Measurements from ENCODE around the gene CABLES1.
"Not testable (repeated sequence)": the region's sequence is repeated elsewhere in the genome, so short reads cannot be mapped to it uniquely, and the experiment has no call there.

CABLES1 gene

GRCh38 chr18:23109163-23109562 lies 26.1 kb upstream of the CABLES1 start:
- not testable (repeated sequence) for DNase-seq (ENCODE audit: low read depth)

GRCh38 chr18:23113576-23113975 lies 21.7 kb upstream of the CABLES1 start:
- no peak for DNase-seq (ENCODE audit: low read depth)

DNA sequence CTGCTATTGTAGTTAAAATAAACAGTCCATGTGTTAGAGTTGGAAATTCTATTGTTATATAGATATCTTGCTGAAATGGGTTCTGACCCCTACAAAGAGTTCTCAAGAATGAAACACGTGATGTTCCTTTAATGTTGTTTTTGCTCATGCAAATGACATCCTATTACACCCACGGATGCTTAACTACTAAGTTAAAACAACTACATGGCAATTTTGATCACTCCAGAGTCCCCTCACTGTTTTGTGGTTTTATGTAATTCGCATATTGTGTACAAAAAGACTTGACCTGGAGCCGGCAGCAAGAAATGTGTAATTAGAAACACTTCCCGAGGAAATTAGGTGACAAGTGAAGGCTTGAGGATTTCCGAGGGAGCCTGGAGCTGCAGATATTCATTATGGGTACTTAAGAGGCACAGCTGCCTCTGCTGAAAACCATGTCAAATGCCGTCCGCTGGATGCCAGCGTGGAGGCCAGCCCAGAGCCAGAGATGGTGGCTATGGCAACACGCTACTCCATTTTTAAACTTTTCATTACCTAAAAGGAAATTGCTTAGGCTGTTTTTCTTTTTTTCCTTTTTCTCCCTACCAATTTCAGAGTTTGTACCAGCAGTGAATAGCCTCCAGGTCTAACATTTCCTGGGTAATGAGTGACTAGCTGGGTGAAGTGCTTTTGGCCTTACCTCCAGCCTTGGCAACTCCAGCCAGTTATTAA lies 21.0 kb upstream of the CABLES1 start:
- no peak for DNase-seq (ENCODE audit: low read depth)

DNA sequence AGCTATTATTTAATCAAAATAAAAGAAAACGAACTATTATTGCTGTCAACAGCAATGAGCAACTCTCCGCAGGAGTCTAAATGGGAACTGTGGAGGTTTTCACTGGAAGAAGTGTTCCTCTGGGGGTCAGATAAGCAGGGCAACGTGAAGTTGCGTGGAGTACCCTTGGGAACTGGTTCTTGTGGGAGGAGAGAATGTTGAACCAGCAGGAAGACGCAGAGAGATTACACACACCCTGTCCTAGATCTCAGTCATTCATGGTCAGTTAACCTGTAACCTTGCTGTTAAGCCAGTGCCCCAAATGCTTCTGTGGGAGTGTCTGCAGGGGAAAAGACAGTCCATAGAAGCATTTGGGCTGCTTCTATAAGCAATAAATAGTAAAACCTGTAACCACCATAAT lies 20.4 kb upstream of the CABLES1 start:
- no peak for DNase-seq (ENCODE audit: low read depth)

DNA sequence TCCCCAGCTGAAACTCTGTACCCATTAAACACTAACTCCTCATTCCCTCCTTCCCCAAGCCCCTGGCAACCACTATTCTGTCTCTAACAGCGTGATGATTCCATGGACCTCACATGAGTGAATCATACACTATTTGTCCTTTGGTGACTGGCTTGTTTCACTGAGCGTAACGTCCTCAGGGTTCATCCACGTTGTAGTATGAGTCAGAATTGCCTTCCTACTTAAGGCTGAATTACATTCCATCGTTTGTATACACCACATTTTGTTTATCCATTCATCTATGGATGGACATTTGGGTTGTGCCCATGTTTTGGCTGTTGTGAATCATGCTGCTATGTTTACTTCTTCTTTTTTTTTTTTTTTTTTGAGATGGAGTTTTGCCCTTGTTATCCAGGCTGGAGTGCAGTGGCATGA lies 19.6 kb upstream of the CABLES1 start:
- DNase-seq (ENCODE audit: low read depth) = no peak

- no peak for DNase-seq (ENCODE audit: low read depth)
These were observed 14.2 kb upstream of the CABLES1 start for GRCh38 chr18:23121133-23121532.

DNA sequence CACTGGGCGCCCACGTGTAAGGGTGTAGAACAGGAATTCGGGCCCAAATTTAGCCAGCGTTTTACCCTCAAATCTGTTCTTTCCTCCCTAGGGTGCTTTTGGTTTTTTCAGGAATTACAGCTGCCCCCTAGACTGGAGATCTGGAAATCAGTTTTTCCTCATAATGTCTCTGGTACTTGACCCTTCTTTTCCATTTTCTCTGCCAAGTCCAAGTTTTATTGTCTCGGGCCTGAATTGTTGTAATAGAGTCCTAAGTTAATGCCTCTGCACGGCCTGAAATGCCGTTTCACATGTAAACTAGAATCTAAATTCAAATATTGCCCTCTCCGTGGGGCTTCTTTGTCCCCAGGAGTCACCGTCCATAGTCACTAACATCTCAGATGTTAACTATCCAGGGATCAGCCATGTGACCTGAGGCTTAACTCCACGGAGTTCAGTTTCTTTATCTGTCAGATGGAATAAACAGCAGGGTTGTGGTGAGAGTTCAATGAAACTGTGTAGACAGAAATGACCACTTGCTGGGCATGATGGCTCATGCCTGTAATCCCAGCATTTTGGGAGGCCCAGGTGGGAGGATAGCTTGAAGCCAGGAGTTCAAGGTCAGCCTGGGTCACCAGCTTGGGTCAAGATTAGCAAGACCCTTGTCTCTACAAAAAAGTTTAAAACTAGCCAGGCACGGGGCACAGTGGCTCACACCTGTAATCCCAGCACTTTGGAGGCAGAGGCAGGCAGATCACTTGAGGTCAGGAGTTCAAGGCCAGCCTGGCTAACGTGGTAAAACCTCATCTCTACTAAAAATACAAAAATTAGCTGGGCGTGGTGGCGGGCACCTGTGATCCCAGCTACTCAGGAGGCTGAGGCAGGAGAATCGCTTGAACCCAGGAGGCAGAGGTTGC lies 12.7 kb upstream of the CABLES1 start:
- no peak for DNase-seq (ENCODE audit: low read depth)

- DNase-seq (ENCODE audit: low read depth) = no peak
These were observed 8.8 kb upstream of the CABLES1 start for GRCh38 chr18:23126376-23127056.

DNA sequence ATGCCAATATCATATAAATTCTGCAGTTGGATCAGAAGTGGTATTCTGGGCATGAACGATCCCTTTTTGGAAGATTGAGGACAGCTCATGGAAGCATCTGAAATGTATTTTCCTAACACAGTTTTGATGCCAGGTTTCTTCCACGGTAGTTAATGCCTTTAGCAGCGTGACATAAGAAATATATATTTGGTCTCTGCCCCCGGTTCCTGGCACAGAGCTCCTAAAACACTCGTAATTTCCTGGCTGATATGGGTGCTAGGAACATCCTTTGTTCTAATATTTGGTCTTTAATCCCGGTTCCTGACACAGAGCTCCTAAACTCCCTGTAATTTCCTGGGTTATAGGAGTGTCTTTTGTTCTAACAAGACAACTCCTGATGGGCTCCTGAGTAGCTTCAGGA lies 8.2 kb upstream of the CABLES1 start:
- no peak for DNase-seq (ENCODE audit: low read depth)

DNA sequence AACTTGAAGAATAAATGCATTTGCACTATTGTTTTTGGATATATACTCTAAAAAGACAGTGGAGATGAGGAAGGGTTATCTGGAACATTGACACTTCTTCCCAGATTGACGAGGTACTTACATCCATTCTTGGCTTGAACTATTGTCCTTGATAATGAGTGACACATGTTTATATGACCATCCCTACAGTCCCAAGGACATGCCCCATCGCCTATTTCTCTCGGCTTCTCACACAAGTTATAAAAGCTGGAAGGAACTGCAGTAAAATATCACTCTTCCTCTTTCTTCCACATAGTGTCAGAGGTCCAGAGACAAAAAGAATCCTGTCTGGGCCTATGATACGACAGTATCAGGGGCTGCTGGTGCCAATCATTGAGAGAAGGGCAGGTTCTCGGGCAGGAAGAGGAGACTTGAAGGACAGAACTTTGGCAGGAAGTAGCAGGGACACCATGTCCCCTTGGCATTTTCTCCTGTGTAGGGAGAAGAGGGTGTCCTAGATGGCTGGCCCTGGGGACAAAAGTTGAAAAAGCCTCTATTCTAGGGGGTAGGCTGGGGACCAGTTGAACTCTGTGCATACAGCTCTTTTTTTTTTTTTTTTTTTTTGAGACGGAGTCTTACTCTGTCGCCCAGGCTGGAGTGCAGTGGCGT lies 5.8 kb upstream of the CABLES1 start:
- DNase-seq (ENCODE audit: low read depth) = no peak

DNA sequence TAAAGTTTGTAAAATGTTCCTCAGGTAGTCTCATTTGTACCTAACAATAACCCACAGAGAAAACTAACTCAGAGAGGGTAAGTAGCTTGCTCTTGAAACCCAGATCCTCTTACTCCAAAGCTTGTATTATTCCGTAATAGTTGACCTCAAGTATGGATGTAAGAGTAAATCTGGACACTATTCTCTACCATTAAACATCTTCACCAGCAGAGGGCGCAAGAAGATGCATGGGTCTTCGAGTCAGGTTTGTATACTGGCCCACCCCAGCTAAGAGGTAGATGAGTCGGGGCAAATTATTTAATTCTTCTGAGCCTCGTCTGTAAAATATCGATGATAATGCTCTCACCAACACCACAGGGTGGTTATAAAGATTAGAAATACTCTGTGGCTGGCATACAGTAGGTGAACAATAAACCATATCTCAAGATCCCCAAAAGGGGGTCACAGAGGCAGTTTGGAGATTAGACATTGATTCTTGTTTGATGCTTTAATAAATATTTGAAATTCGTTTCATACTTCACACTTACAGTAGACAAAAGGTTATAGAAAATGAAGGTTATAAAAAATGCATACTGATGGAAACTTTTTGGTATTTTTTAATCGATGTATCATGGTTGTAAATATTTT lies 3.5 kb upstream of the CABLES1 start:
- peak; percentile 11 for DNase-seq (ENCODE audit: low read depth)

DNA sequence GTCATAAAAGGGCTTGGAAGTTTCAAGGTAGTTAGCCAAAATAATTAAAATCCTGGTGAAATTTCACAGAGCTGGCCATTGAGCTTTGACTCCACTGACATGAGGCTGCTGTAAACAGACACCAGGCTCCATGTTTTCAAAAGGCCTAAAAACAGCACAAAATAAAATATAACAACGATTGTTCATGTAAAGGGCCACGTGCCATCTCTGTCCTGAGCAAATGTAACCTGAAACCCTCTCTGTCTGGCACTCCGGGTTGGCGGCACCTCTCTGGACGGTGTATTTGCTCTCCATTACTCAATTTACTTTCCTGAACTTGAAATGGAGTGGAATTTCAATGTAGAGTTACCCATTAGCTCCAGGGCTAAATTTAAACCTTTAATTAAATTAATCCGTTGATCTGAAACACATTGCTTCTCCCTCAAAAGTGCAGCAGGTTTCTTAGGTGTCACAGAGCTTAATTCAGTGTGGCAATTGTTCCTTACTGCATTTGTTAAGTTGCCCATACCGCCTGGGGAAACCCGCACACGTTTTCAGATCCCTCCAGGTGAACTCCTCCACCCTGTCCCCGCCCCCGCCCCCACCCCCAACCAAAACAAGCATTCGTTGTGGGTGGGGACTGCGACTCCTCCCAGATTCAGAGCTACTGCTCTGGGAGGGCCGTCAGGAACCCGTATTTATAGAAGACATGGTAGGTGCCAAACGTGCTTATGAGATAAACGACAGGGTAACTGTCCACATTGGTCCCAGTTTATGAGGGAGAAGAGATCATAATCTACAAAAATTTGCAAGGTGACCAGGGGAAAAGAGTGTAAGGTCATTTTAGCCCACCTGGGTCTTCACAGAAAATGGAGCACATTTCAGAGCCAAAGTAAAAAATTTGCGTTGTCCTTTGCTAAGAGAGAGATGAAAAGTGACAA lies 1.2 kb upstream of the CABLES1 start:
- peak; percentile 3 for DNase-seq (ENCODE audit: low read depth)

GRCh38 chr18:23135550-23136325 lies 453 bp downstream of the CABLES1 start:
- DNase-seq (ENCODE audit: low read depth) = no peak

GRCh38 chr18:23136326-23137096 lies 1.2 kb downstream of the CABLES1 start:
- DNase-seq (ENCODE audit: low read depth) = no peak

GRCh38 chr18:23137097-23137635 lies 1.9 kb downstream of the CABLES1 start:
- DNase-seq (ENCODE audit: low read depth) = no peak

DNA sequence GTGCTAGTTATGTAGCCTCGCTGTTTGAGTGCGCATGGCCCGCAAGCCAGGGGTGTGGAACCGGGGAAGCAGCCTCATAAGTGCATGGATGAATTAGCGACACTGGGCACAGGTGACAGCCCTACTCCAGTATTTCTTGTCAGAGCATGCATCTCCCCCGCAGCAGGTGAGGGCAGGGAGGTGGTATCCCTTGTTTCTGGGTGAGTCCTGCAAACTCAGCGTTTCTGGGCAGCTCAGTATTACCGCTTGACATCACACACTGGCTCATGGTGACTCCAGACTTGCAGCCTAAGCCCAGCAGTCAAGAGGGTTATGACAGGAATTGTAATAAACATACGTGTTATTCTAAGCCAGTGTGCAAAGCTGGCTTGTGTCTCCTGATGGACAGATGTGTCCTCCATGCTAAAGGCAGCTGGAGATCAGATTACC lies 2.5 kb downstream of the CABLES1 start:
- no peak for DNase-seq (ENCODE audit: low read depth)

- no peak for DNase-seq (ENCODE audit: low read depth)
These were observed 3.2 kb downstream of the CABLES1 start for GRCh38 chr18:23138471-23138870.

DNA sequence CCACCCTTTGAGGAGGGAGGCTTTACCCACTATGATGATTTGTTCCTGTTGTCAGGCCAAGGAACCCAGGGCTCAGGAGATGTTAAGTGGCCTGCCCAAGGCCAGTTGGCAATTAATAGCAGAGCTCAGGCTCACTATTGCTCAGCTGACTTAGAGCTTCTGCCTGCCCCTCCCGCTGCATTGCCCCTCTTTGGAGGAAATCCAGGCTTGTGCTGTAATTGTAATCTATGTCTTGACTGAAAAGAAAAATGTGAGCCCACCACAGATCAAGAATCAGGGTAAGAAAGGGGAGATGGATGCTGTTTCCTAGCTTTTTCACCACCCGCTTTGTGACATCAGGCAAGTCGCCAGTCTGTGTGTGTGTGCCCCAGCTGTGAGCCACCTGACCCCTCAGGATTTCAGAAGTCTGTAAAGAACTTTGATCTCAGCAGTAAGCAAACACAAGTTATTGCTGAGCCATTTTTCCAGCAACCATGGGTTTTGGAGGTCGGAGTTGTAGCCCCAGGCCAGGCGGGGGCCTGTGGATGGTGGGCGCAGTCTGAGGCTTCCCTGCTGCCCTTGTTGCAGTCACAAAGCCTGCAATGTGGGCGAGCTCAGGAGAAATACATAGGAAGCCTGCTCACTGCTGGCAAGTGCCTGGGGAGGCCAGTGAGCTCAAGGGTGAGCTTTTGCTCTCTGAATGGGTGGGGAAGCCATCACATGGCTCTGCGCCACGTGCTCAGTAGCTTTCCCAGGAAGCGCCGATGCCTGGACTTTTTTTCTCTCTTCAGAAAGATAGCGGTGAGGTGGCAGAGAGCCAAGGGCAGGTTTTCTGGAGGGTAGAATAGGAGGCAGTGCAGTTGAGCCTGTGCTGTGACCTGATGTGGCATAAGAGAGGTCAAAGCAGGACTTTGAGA lies 6.1 kb downstream of the CABLES1 start:
- no peak for DNase-seq (ENCODE audit: low read depth)
